HepG2 (cell line): ENCODE results near the gene ZNF22. TPM values are rescaled to one million over a fixed set of nuclear protein-coding genes. Genes with fewer than 3 reads are reported as not detected.

Experiments used
- CHCHD3 ChIP-seq: sonication (generic); formaldehyde crosslinking; IDR thresholded peaks from 2 replicates; pipeline ENCODE4 v1.8.0; 2022; ENCODE audit warnings: mild to moderate bottlenecking, missing genetic modification reagents, moderate library complexity
- DMAP1 ChIP-seq: IDR thresholded peaks from 2 replicates; pipeline ENCODE4 v1.6.1; 2016
- FOXA3 ChIP-seq: IDR thresholded peaks from 2 replicates; pipeline ENCODE4 v1.6.1; 2016; ENCODE audit warnings: missing genetic modification reagents, missing compliant biosample characterization
- GATAD1 ChIP-seq: IDR thresholded peaks from 2 replicates; pipeline ENCODE4 v1.6.1; 2016; ENCODE audit warnings: missing genetic modification reagents, missing compliant biosample characterization
- HCFC1 ChIP-seq: fragments of 150-350 bp; IDR thresholded peaks from 2 replicates; pipeline ENCODE4 v1.6.1; 2014; ENCODE audit warnings: low read depth, low read length
- KDM4B ChIP-seq: sonication (generic); formaldehyde crosslinking; IDR thresholded peaks from 2 replicates; pipeline ENCODE4 v1.4.0; 2020; ENCODE audit warnings: missing genetic modification reagents
- MZF1 ChIP-seq: sonication (generic); formaldehyde crosslinking; IDR thresholded peaks from 2 replicates; pipeline ENCODE4 v1.8.1; 2023; ENCODE audit warnings: mild to moderate bottlenecking, missing genetic modification reagents, borderline replicate concordance
- NBN ChIP-seq: fragments of 450-650 bp; conservative IDR thresholded peaks from 2 replicates; pipeline ENCODE4 v1.6.1; 2017
- NKX3-1 ChIP-seq: sonication (generic); formaldehyde crosslinking; IDR thresholded peaks from 2 replicates; pipeline ENCODE4 v1.5.0; 2020; ENCODE audit warnings: missing genetic modification reagents
- THAP11 ChIP-seq: IDR thresholded peaks from 2 replicates; pipeline ENCODE4 v1.6.1; 2016; ENCODE audit warnings: missing biosample characterization, missing genetic modification reagents
- ZBTB7A ChIP-seq: sonication (generic); formaldehyde crosslinking; IDR thresholded peaks from 2 replicates; pipeline ENCODE4 v1.8.0; 2022; ENCODE audit warnings: mild to moderate bottlenecking, missing genetic modification reagents
- ZIK1 ChIP-seq: sonication (generic); formaldehyde crosslinking; IDR thresholded peaks from 2 replicates; pipeline ENCODE4 v1.5.0; 2020; ENCODE audit warnings: mild to moderate bottlenecking, low read depth, missing genetic modification reagents, borderline replicate concordance
- ZKSCAN8 ChIP-seq: IDR thresholded peaks from 2 replicates; pipeline ENCODE4 v1.6.1; 2016; ENCODE audit warnings: borderline replicate concordance, missing genetic modification reagents, missing compliant biosample characterization
- ZNF430 ChIP-seq: sonication (generic); formaldehyde crosslinking; IDR thresholded peaks from 2 replicates; pipeline ENCODE4 v1.9.0; 2021; ENCODE audit warnings: mild to moderate bottlenecking, missing genetic modification reagents
- ZNF781 ChIP-seq: sonication (generic); formaldehyde crosslinking; IDR thresholded peaks from 2 replicates; pipeline ENCODE4 v1.5.1; 2020; ENCODE audit warnings: borderline replicate concordance, mild to moderate bottlenecking, missing genetic modification reagents; ENCODE audit errors: not compliant biosample characterization
- ZSCAN21 ChIP-seq: sonication (generic); formaldehyde crosslinking; IDR thresholded peaks from 2 replicates; pipeline ENCODE4 v1.8.0; 2022; ENCODE audit warnings: mild to moderate bottlenecking, missing genetic modification reagents, moderate library complexity, borderline replicate concordance
- polyA plus RNA-seq, 8 experiments: library from polyadenylated mRNA; depleted of rRNA in 3 of 8; stranded (reverse) in 7 of 8; unstranded in 1 of 8; fragments of >200 nt; fragmentation: Illumina TruSeq in 4 of 8; extraction: Trizol in 4 of 8; gene quantifications; 2 replicates each; pipeline versions ENCODE4 v1.2.1 to v1.2.3, GENCODE V29; 2011 to 2016; ENCODE audit warnings: low read depth in 4 of 8, missing spikeins in 1 of 8, mixed read lengths in 1 of 8; ENCODE audit not compliant: insufficient read depth in 1 of 8
- total RNA-seq, 5 experiments: library from RNA; depleted of rRNA; stranded (reverse); fragments of >200 nt; fragmentation: Illumina TruSeq; extraction: Trizol; gene quantifications; 2 replicates each; pipeline ENCODE4 v1.2.3, GENCODE V29; 2016; ENCODE audit warnings: low read depth in 1 of 5
- TF ChIP-seq, protein P1 (sequence below): sonication (generic); formaldehyde crosslinking; IDR thresholded peaks from 2 replicates; pipeline ENCODE4 v1.5.1; 2020; ENCODE audit warnings: mild to moderate bottlenecking, missing genetic modification reagents, moderate library complexity
- TF ChIP-seq, protein P2 (sequence below): IDR thresholded peaks from 2 replicates; pipeline ENCODE4 v1.6.1; 2016; ENCODE audit warnings: low read depth, missing genetic modification reagents, missing compliant biosample characterization
- TF ChIP-seq, protein P3 (sequence below): sonication (generic); formaldehyde crosslinking; IDR thresholded peaks from 2 replicates; pipeline ENCODE4 v1.4.0; 2020; ENCODE audit warnings: mild to moderate bottlenecking, missing genetic modification reagents

The ZNF22 gene
- total and polyA plus RNA-seq, 2 of the 13 experiments (the other 11 are each of a cell fraction or from before 2014, with no cell fraction given): 0.40 to 1.3 TPM

DNA sequence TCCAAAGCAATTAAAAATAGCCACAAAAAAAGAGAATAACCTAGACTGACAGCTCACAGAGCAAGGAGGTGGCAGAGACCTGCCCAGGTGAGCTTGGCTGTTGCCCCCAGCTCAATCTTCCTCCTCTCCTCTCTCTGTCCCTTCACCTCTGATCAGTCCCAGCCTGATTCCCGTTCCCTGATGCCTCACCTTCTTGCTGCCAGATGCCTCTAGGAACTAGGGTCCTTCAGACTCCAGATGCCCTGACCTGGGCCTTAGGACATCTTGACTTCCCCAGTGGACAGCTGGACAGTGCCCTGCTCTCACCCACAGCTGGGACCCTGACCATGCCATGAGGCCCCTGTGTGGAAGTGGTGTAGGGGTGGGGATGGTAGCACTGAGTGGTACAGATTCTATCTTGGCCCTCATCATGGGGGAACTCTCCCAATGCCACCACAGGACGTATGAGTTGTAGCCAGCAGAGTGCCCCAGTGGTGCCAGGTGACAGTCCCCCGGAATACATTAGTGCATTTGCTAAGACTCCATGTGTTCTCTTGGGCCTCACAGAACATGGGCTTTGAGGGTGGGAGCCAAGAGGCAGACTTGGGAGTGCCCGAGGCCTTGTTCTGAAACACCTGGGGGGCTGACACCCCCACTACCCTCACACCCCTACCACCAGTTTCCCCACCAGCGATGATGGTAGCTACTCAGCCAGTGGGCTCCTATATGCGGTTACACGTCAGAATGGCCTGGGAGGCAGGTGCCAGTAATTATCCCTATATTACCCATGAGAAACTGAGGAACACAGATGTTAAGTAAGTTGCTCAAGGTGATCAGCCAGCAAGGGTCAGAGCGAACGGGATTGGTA is 24.1 kb upstream of the ZNF22 start (continued):
- TF ChIP-seq, protein P1, sequence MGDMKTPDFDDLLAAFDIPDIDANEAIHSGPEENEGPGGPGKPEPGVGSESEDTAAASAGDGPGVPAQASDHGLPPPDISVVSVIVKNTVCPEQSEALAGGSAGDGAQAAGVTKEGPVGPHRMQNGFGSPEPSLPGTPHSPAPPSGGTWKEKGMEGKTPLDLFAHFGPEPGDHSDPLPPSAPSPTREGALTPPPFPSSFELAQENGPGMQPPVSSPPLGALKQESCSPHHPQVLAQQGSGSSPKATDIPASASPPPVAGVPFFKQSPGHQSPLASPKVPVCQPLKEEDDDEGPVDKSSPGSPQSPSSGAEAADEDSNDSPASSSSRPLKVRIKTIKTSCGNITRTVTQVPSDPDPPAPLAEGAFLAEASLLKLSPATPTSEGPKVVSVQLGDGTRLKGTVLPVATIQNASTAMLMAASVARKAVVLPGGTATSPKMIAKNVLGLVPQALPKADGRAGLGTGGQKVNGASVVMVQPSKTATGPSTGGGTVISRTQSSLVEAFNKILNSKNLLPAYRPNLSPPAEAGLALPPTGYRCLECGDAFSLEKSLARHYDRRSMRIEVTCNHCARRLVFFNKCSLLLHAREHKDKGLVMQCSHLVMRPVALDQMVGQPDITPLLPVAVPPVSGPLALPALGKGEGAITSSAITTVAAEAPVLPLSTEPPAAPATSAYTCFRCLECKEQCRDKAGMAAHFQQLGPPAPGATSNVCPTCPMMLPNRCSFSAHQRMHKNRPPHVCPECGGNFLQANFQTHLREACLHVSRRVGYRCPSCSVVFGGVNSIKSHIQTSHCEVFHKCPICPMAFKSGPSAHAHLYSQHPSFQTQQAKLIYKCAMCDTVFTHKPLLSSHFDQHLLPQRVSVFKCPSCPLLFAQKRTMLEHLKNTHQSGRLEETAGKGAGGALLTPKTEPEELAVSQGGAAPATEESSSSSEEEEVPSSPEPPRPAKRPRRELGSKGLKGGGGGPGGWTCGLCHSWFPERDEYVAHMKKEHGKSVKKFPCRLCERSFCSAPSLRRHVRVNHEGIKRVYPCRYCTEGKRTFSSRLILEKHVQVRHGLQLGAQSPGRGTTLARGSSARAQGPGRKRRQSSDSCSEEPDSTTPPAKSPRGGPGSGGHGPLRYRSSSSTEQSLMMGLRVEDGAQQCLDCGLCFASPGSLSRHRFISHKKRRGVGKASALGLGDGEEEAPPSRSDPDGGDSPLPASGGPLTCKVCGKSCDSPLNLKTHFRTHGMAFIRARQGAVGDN: peak; percentile 10; the same call in 1 of the 2 replicates
- peak; percentile 79 for TF ChIP-seq KDM4B (CRISPR knock-in tag)
- TF ChIP-seq ZNF430 (CRISPR knock-in tag): 0 out of 2 replicates have a peak, but pooled peaks have one; percentile 37
- TF ChIP-seq ZKSCAN8 (CRISPR knock-in tag): peak; percentile 12; the same call in 1 of the 2 replicates
- peak; percentile 69; the same call in 1 of the 2 replicates for TF ChIP-seq ZIK1 (CRISPR knock-in tag)
- TF ChIP-seq FOXA3 (CRISPR knock-in tag): no peak
- TF ChIP-seq, protein P2, sequence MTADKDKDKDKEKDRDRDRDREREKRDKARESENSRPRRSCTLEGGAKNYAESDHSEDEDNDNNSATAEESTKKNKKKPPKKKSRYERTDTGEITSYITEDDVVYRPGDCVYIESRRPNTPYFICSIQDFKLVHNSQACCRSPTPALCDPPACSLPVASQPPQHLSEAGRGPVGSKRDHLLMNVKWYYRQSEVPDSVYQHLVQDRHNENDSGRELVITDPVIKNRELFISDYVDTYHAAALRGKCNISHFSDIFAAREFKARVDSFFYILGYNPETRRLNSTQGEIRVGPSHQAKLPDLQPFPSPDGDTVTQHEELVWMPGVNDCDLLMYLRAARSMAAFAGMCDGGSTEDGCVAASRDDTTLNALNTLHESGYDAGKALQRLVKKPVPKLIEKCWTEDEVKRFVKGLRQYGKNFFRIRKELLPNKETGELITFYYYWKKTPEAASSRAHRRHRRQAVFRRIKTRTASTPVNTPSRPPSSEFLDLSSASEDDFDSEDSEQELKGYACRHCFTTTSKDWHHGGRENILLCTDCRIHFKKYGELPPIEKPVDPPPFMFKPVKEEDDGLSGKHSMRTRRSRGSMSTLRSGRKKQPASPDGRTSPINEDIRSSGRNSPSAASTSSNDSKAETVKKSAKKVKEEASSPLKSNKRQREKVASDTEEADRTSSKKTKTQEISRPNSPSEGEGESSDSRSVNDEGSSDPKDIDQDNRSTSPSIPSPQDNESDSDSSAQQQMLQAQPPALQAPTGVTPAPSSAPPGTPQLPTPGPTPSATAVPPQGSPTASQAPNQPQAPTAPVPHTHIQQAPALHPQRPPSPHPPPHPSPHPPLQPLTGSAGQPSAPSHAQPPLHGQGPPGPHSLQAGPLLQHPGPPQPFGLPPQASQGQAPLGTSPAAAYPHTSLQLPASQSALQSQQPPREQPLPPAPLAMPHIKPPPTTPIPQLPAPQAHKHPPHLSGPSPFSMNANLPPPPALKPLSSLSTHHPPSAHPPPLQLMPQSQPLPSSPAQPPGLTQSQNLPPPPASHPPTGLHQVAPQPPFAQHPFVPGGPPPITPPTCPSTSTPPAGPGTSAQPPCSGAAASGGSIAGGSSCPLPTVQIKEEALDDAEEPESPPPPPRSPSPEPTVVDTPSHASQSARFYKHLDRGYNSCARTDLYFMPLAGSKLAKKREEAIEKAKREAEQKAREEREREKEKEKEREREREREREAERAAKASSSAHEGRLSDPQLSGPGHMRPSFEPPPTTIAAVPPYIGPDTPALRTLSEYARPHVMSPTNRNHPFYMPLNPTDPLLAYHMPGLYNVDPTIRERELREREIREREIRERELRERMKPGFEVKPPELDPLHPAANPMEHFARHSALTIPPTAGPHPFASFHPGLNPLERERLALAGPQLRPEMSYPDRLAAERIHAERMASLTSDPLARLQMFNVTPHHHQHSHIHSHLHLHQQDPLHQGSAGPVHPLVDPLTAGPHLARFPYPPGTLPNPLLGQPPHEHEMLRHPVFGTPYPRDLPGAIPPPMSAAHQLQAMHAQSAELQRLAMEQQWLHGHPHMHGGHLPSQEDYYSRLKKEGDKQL (CRISPR knock-in tag): 0 out of 2 replicates have a peak, but pooled peaks have one; percentile 11
- TF ChIP-seq GATAD1: 0 out of 2 replicates have a peak, but pooled peaks have one; percentile 0
- 0 out of 2 replicates have a peak, but pooled peaks have one; percentile 68 for TF ChIP-seq ZBTB7A (CRISPR knock-in tag)
- no peak for TF ChIP-seq NBN
- TF ChIP-seq NKX3-1: peak; percentile 54
- TF ChIP-seq MZF1: no peak
- TF ChIP-seq ZNF781 (CRISPR knock-in tag): peak; percentile 59
- peak; percentile 67 for TF ChIP-seq THAP11
- TF ChIP-seq DMAP1 (CRISPR knock-in tag): no peak
- TF ChIP-seq, protein P3, sequence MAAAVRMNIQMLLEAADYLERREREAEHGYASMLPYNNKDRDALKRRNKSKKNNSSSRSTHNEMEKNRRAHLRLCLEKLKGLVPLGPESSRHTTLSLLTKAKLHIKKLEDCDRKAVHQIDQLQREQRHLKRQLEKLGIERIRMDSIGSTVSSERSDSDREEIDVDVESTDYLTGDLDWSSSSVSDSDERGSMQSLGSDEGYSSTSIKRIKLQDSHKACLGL (CRISPR knock-in tag): no peak
- no peak for TF ChIP-seq HCFC1
- peak; percentile 95 for TF ChIP-seq ZSCAN21
- peak; percentile 76; the same call in 1 of the 2 replicates for TF ChIP-seq CHCHD3
